Stimulated activated naive CD8-positive, alpha-beta T cell treated with anti-CD3 and anti-CD28 coated beads, Interleukin-15, Interleukin-2, amounts not matched to agents 100 ng/mL and 50 ng/mL, for 24 hours (primary cell): ENCODE data around the gene HARBI1.
"Not testable (repeated sequence)": the region's sequence is repeated elsewhere in the genome, so short reads cannot be mapped to it uniquely, and the experiment has no call there.

Experiments used
- H3K27ac Mint-ChIP-seq: one replicate; pipeline ENCODE4 v1.8.0; 2021; ENCODE audit warnings: mild to moderate bottlenecking, mixed read lengths
- H3K27me3 Mint-ChIP-seq: one replicate; pipeline ENCODE4 v1.8.0; 2021; ENCODE audit warnings: mixed read lengths
- H3K36me3 Mint-ChIP-seq: one replicate; pipeline ENCODE4 v1.8.0; 2021; ENCODE audit warnings: low read depth, mixed read lengths
- H3K4me1 Mint-ChIP-seq: one replicate; pipeline ENCODE4 v1.8.0; 2021; ENCODE audit warnings: low read depth, mixed read lengths
- H3K4me3 Mint-ChIP-seq: one replicate; pipeline ENCODE4 v1.8.0; 2021; ENCODE audit warnings: mild to moderate bottlenecking, mixed read lengths
- H3K9me3 Mint-ChIP-seq: one replicate; pipeline ENCODE4 v1.8.0; 2021; ENCODE audit warnings: mixed read lengths

Gene HARBI1

DNA sequence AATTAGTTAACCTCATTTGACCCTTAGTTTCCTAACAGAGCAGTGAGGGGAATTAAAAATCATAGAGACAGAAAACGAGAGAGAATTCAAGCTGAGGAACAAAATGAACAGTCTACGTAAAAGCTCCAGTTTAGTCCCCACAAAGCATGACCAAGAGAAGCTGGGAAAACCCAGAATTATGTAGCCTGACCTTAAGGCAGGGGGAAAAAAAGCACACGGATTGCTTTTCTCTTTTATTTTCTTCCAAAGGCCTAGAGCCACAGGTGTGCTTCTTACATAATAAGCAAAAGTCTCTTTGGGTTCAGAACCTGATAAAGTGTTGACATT is 22.7 kb downstream of the HARBI1 start:
- no peaks in the 10 kb centered on the region for H3K9me3 Mint-ChIP-seq

DNA sequence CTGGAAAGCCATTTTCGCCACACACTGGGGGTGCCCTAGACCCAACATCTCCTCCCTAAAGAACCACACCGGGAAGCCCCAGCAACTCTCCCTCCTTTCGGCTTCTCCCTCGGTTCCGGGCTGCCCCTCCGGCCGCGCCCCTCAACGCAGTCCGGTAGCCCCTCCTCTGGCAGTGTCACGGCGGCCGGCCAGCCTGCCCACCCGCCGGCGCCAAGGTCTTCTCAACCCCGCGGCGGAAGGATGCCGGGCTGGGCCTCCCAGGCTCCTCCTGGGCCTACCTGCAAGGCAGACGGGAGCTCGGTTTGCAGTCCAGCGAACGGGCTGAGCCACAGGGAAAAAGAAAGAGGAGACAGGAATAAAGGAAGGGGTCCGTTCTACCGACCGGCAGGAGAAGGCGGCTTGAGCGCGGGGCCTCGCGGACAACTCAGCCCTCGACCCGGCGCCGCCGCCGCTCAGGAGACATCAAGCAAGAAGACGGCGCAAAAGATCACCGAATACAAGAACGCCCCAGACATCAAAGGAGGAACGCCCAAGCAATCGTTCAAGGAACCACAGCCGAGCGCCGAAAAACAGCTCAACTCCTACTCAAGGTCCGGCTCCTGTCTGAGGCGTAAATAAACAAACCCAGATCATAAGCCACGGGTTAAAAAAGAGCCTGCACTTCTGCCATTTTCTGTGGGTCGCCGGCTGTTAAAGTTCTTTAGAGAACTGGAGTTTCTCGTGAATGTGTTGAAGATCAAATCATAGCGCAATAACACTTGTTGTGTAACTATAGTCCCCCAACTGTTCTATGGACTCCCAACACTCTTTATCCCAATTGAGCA is 23.3 kb downstream of the HARBI1 start, which contains the start of gene AMBRA1:
Gene AMBRA1 (minus strand): TSS at position 474 of the 824 bp plus-strand sequence. CDS start 45,643 bp downstream, outside the sequence.
- no peaks in the 10 kb centered on the region for H3K36me3 Mint-ChIP-seq
- H3K27ac Mint-ChIP-seq, result peak within 1 kb of the TSS; percentile 97
- peak within 1 kb of the TSS; percentile 99 for H3K4me3 Mint-ChIP-seq
- H3K4me1 Mint-ChIP-seq, result peaks cover 47% of the 10 kb centered on the region
- H3K9me3 Mint-ChIP-seq, result no peaks in the 10 kb centered on the region
- H3K27me3 Mint-ChIP-seq, result no peaks in the 10 kb centered on the region

More for the DNA sequence above, 22.7 kb downstream of the HARBI1 start:
- Mint-ChIP-seq H3K36me3 (no peaks in the 10 kb centered on the region), H3K4me3 (peak overlapping the region; percentile 99), H3K4me1 (peaks cover 42% of the 10 kb centered on the region), H3K27me3 (no peaks in the 10 kb centered on the region), H3K27ac (peak overlapping the region; percentile 97)

DNA sequence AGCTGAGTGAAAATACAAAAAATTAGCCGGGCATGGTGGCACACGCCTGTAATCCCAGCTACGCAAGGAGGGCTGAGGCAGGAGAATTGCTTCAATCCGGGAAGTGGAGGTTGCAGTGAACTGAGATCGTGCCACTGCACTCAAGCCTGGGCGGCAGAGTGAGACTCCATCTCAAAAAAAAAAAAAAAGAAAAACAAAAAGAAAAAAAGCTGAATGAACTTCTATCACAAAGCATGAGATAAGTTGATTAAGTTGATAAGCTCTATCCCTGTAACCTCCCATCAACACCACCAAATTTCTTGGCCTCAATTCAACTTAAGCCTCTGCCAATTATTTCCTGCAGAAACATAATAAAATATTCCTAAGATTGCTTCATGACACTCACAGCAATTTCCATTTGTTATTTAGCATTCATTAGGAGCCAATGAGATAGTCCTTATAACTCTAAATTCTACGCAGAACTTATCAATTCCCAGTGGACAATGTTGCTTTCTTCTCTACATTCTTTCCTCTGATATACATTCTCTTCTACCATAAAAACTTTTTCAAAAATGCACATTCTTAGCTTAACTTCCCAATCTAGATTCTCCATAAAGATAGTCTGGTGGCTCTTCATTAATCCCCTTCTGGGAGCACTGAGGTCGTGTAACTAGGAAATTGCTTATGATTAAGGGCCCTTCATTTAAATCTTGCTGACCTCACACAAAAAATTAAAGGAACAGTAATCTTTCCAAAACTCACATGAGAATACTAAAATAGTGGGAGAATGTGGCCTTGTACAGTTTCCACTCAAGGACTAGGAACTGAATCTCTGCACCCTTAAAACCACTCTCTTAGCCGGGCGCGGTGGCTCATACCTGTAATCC is 26.1 kb downstream of the HARBI1 start:
- H3K27me3 Mint-ChIP-seq, result no peaks in the 10 kb centered on the region
- peak overlapping the region; percentile 3 for H3K27ac Mint-ChIP-seq
- no peaks in the 10 kb centered on the region for H3K9me3 Mint-ChIP-seq
- no peaks in the 10 kb centered on the region for H3K36me3 Mint-ChIP-seq
- H3K4me1 Mint-ChIP-seq, result peaks cover 57% of the 10 kb centered on the region
- H3K4me3 Mint-ChIP-seq, result peak overlapping the region; percentile 20

DNA sequence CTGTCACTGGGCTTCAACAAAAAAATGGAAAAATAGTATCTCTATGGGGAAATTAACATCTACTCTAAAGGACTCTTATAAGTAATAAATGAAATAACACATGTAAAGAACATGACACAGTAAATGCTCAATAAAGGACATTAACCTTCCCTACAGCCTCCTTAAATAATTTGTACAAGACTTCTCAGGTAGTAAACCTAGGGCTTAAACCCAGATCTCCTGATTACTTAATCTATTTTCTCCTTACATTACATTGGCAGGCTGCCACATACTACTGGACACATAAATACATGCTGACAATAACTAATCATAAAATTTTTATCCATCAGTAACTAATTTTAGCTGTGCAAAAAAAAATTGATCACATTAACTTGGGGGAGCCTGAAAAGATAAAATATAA is 28.1 kb downstream of the HARBI1 start:
- H3K27ac Mint-ChIP-seq, result no peak overlapping the region
- no peaks in the 10 kb centered on the region for H3K27me3 Mint-ChIP-seq
- H3K4me3 Mint-ChIP-seq, result no peak overlapping the region
- peaks cover 50% of the 10 kb centered on the region for H3K4me1 Mint-ChIP-seq
- H3K36me3 Mint-ChIP-seq, result no peaks in the 10 kb centered on the region
- H3K9me3 Mint-ChIP-seq, result no peaks in the 10 kb centered on the region

- Mint-ChIP-seq H3K27ac (no peak overlapping the region), H3K27me3 (no peaks in the 10 kb centered on the region), H3K36me3 (no peaks in the 10 kb centered on the region), H3K4me1 (peaks cover 48% of the 10 kb centered on the region), H3K4me3 (no peak overlapping the region), H3K9me3 (no peaks in the 10 kb centered on the region)
Measured at GRCh38 chr11:46588131-46588530, 28.9 kb downstream of the HARBI1 start.

DNA sequence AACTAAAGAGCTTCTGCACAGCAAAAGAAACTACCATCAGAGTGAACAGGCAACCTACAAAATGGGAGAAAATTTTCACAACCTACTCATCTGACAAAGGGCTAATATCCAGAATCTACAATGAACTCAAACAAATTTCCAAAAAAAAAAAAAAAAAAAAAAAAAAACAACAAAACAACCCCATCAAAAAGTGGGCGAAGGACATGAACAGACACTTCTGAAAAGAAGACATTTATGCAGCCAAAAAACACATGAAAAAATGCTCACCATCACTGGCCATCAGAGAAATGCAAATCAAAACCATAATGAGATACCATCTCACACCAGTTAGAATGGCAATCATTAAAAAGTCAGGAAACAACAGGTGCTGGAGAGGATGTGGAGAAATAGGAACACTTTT is 33.5 kb downstream of the HARBI1 start:
- not testable (repeated sequence) for H3K27ac Mint-ChIP-seq, H3K27me3 Mint-ChIP-seq, H3K4me3 Mint-ChIP-seq, H3K9me3 Mint-ChIP-seq
- peaks cover 22% of the 10 kb centered on the region for H3K4me1 Mint-ChIP-seq
- H3K36me3 Mint-ChIP-seq, result peaks cover 18% of the 10 kb centered on the region

DNA sequence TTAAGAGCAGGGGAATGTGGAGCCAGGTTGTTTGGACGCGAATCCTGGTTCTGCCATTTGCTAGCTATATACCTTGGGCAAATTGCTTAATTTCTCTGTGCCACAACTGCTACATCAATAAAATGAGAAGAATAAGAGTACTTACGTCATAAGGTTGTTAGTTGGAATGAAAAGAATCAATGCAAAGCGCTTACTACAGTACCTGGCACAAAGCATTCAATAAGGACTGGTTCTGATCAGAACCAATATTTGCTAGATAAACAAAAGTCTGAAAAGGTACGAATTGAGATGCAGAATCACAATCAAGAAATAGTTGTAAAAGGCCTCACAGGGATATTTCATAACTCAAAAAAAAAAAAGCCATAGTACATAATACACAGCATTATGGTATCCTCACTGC is 34.4 kb downstream of the HARBI1 start:
- Mint-ChIP-seq H3K27ac (no peak overlapping the region), H3K36me3 (peaks cover 18% of the 10 kb centered on the region), H3K4me1 (peaks cover 15% of the 10 kb centered on the region), H3K27me3 (no peaks in the 10 kb centered on the region), H3K4me3 (no peak overlapping the region), H3K9me3 (no peaks in the 10 kb centered on the region)

DNA sequence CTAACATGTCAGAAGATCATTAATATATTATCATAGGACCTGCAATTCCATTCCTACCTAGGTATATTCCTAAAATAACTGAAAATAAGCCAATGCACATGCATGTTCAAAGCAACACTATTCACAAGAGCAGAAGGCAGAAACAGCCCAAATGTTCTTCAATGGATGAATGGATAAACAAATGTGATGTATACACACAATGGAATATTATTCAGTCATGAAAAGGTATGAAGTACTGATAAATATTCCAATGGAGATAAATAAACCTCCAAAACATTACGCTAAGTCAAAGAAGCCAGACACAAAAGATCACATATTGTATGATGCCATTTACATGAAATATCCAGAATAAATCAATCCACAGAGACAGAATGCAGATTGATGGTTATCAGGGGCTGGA is 40.0 kb downstream of the HARBI1 start:
- Mint-ChIP-seq H3K4me1 (peaks cover 27% of the 10 kb centered on the region), H3K27ac (no peak overlapping the region), H3K9me3 (no peaks in the 10 kb centered on the region), H3K36me3 (peaks cover 27% of the 10 kb centered on the region), H3K4me3 (no peak overlapping the region), H3K27me3 (no peaks in the 10 kb centered on the region)

GRCh38 chr11:46574656-46575055 is 42.4 kb downstream of the HARBI1 start:
- peak overlapping the region; percentile 10 for H3K27ac Mint-ChIP-seq
- H3K4me1 Mint-ChIP-seq, result peaks cover 28% of the 10 kb centered on the region
- no peaks in the 10 kb centered on the region for H3K9me3 Mint-ChIP-seq
- H3K4me3 Mint-ChIP-seq, result no peak overlapping the region
- no peaks in the 10 kb centered on the region for H3K27me3 Mint-ChIP-seq
- H3K36me3 Mint-ChIP-seq, result peaks cover 19% of the 10 kb centered on the region

DNA sequence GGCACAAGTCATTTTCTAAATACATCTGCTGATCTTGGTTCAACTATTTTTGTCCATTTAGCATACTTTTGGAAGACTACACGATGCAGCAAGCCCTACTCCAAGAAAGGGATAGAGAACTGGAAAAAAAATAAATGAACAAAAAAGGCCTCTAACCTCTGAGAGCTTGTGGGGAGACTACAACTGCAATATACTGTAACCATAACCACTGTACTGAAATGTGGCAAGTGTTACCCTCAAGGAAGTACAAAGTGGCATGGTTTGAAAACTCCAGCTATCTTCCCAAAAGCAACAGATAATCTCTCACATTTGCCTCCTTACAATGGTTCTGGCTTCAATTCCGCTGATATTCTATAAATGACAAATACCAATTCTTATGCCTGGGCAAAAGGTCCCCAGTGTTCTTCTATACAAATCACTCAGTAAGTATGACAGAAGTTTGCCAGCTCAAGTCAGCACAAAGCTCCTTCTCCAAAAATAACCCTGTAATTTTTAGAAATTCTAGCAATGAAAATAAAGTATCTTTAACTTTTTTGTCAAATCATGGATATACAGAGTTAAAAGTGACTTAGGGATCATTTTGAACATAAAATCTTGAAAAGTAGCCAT is 46.1 kb downstream of the HARBI1 start:
- H3K36me3 Mint-ChIP-seq, result peaks cover 10% of the 10 kb centered on the region
- peaks cover 22% of the 10 kb centered on the region for H3K4me1 Mint-ChIP-seq
- no peaks in the 10 kb centered on the region for H3K9me3 Mint-ChIP-seq
- no peaks in the 10 kb centered on the region for H3K27me3 Mint-ChIP-seq
- no peak overlapping the region for H3K4me3 Mint-ChIP-seq
- no peak overlapping the region for H3K27ac Mint-ChIP-seq

- H3K27ac Mint-ChIP-seq, result no peak overlapping the region
Measured at GRCh38 chr11:46565232-46565840, 51.7 kb downstream of the HARBI1 start.

GRCh38 chr11:46564459-46564858 is 52.6 kb downstream of the HARBI1 start:
- Mint-ChIP-seq H3K4me3 (no peak overlapping the region), H3K27me3 (no peaks in the 10 kb centered on the region), H3K27ac (no peak overlapping the region), H3K4me1 (peaks cover 39% of the 10 kb centered on the region), H3K9me3 (no peaks in the 10 kb centered on the region), H3K36me3 (peaks cover 4% of the 10 kb centered on the region)

More at GRCh38 chr11:46565232-46565840, 51.7 kb downstream of the HARBI1 start:
- H3K36me3 Mint-ChIP-seq, result peaks cover 4% of the 10 kb centered on the region
- H3K27me3 Mint-ChIP-seq, result no peaks in the 10 kb centered on the region
- H3K4me1 Mint-ChIP-seq, result peaks cover 31% of the 10 kb centered on the region
- no peaks in the 10 kb centered on the region for H3K9me3 Mint-ChIP-seq
- no peak overlapping the region for H3K4me3 Mint-ChIP-seq

- Mint-ChIP-seq H3K36me3 (peaks cover 4% of the 10 kb centered on the region), H3K4me1 (peaks cover 54% of the 10 kb centered on the region), H3K27me3 (no peaks in the 10 kb centered on the region), H3K27ac (peak overlapping the region; percentile 26), H3K9me3 (no peaks in the 10 kb centered on the region), H3K4me3 (no peak overlapping the region)
Measured at GRCh38 chr11:46562527-46562926, 54.5 kb downstream of the HARBI1 start.

GRCh38 chr11:46560300-46560991 is 56.6 kb downstream of the HARBI1 start:
- Mint-ChIP-seq H3K36me3 (peaks cover 4% of the 10 kb centered on the region), H3K4me3 (peak overlapping the region; percentile 84), H3K4me1 (peaks cover 66% of the 10 kb centered on the region)

More at GRCh38 chr11:46560300-46560991, 56.6 kb downstream of the HARBI1 start:
- no peaks in the 10 kb centered on the region for H3K27me3 Mint-ChIP-seq
- H3K9me3 Mint-ChIP-seq, result no peaks in the 10 kb centered on the region
- H3K27ac Mint-ChIP-seq, result peak overlapping the region; percentile 91
